ENCODE measurements around the gene AGAP2. TPM values are rescaled to one million over a fixed set of nuclear protein-coding genes. Genes with fewer than 3 reads are reported as not detected.

Gene AGAP2
- total RNA-seq, 1 donor from 2014 or later: 1.7 TPM

DNA sequence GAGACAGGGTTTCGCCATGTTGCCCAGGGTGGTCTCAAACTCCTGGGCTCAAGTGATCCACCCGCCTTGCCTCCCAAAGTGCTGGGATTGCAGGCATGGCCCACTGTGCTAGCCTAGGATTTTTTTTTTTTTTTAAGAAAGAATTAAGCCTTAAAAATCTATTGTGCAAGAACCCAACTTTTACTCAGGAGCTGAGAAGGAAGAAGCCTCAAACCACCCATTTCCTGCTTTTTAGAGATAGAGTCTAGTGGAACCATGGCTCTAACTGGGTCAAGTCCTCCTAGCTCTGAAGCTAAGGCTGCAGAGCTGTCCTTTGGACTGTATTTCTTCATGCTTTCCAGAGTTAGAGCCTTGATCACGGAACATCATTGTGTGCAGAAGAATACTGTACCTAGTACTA is 42.7 kb upstream of the AGAP2 start:
- Histone ChIP-seq H3F3A (ENCODE audit: low read depth) (peaks cover 19% of the 10 kb centered on the region), H3K4me2 (no peak overlapping the region), H3K79me2 (ENCODE audit: low read depth) (peaks cover 20% of the 10 kb centered on the region), H3K27ac (no peak overlapping the region), H3K9me3 (ENCODE audit: low read depth) (no peaks in the 10 kb centered on the region), H3K9ac (no peak overlapping the region), H3K36me3 (no peaks in the 10 kb centered on the region), H3K4me3 (no peak overlapping the region), H2AFZ (replicated peaks) (no peak overlapping the region), H3K27me3 (no peaks in the 10 kb centered on the region), H3K4me1 (no peaks in the 10 kb centered on the region), H4K20me1 (ENCODE audit: low read depth) (no peaks in the 10 kb centered on the region)
- Mint-ChIP-seq H3K9me3 (no peaks in the 10 kb centered on the region), H3K4me3 (no peak overlapping the region), H3K27me3 (ENCODE audit: insufficient read depth, low read depth) (peaks cover 5% of the 10 kb centered on the region), H3K36me3 (peaks cover 5% of the 10 kb centered on the region), H3K4me1 (peaks cover 11% of the 10 kb centered on the region), H3K27ac (no peak overlapping the region)
- DNase-seq (ENCODE audit: low spot score): no peak
- TF ChIP-seq EZH2phosphoT487 (IDR thresholded peaks at IDR 0.05): no peak
- TF ChIP-seq, protein P1, sequence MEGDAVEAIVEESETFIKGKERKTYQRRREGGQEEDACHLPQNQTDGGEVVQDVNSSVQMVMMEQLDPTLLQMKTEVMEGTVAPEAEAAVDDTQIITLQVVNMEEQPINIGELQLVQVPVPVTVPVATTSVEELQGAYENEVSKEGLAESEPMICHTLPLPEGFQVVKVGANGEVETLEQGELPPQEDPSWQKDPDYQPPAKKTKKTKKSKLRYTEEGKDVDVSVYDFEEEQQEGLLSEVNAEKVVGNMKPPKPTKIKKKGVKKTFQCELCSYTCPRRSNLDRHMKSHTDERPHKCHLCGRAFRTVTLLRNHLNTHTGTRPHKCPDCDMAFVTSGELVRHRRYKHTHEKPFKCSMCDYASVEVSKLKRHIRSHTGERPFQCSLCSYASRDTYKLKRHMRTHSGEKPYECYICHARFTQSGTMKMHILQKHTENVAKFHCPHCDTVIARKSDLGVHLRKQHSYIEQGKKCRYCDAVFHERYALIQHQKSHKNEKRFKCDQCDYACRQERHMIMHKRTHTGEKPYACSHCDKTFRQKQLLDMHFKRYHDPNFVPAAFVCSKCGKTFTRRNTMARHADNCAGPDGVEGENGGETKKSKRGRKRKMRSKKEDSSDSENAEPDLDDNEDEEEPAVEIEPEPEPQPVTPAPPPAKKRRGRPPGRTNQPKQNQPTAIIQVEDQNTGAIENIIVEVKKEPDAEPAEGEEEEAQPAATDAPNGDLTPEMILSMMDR (IDR thresholded peaks at IDR 0.05): no peak
- no peak for TF ChIP-seq EZH2 (IDR thresholded peaks at IDR 0.05)

DNA sequence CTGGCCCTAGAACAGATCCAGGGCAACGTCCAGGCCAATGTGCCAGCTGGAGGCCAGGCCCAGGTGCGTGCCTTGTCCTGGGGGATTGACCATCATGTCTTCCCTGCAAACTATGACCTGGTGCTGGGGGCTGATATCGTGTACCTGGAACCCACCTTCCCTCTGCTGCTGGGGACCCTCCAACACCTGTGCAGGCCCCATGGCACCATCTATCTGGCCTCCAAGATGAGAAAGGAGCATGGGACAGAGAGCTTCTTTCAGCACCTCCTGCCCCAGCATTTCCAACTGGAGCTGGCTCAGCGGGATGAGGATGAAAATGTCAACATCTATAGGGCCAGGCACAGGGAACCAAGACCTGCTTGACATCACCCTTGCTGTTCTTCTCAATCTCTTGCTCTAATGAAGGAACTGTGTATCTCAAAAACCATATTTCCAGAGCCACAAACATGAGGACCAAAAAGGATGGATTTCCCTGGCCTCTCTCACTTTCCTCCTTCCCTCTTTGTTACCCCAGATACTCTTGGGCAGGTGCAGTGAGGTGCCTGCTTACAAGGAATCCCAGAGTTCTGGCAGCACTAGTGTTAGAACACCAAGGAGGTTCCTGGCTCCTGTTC is 41.8 kb upstream of the AGAP2 start:
- peaks cover 20% of the 10 kb centered on the region for H3K79me2 ChIP-seq (ENCODE audit: low read depth)
- no peaks in the 10 kb centered on the region for H3K4me1 ChIP-seq
- no peak overlapping the region for H3K4me3 Mint-ChIP-seq
- no peak overlapping the region for H3K4me2 ChIP-seq
- H3K9me3 ChIP-seq (ENCODE audit: low read depth): no peaks in the 10 kb centered on the region
- H3K36me3 Mint-ChIP-seq: peaks cover 4% of the 10 kb centered on the region
- DNase-seq (ENCODE audit: low spot score): no peak
- no peaks in the 10 kb centered on the region for H3K36me3 ChIP-seq
- H3K4me3 ChIP-seq: no peak overlapping the region
- peaks cover 19% of the 10 kb centered on the region for H3F3A ChIP-seq (ENCODE audit: low read depth)
- H3K27ac ChIP-seq: no peak overlapping the region
- H3K4me1 Mint-ChIP-seq: peaks cover 11% of the 10 kb centered on the region
- no peaks in the 10 kb centered on the region for H3K27me3 ChIP-seq
- H4K20me1 ChIP-seq (ENCODE audit: low read depth): no peaks in the 10 kb centered on the region
- no peak overlapping the region for H2AFZ ChIP-seq (replicated peaks)
- no peak overlapping the region for H3K27ac Mint-ChIP-seq
- H3K9ac ChIP-seq: no peak overlapping the region
- H3K27me3 Mint-ChIP-seq (ENCODE audit: insufficient read depth, low read depth): peaks cover 5% of the 10 kb centered on the region
- H3K9me3 Mint-ChIP-seq: no peaks in the 10 kb centered on the region
- TF ChIP-seq EZH2phosphoT487 (IDR thresholded peaks at IDR 0.05): no peak
- TF ChIP-seq, protein P1 (IDR thresholded peaks at IDR 0.05): no peak
- no peak for TF ChIP-seq EZH2 (IDR thresholded peaks at IDR 0.05)

DNA sequence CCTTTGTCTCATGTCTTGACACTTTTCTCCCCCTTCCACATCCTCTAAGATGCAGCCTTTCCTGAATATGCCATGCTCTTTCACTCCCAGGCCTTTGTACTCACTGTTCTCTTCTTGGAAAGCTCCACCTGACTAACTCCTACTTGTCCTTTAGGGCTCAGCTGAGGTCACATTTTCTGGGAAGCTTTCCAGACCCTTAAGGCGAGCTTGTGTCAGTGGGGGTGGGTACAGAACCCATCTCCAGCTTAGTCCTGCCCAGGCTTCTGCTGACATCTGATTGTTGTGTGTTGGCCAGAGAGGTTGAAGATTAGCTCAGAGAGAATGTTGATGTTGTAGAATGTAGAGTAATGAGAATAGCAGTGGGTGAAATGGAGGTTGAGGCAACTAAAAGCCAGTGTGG is 41.2 kb upstream of the AGAP2 start:
- no peak for DNase-seq (ENCODE audit: low spot score)
- Histone ChIP-seq H3F3A (ENCODE audit: low read depth) (peaks cover 19% of the 10 kb centered on the region), H2AFZ (replicated peaks) (no peak overlapping the region), H3K4me1 (no peaks in the 10 kb centered on the region), H4K20me1 (ENCODE audit: low read depth) (no peaks in the 10 kb centered on the region), H3K4me3 (no peak overlapping the region), H3K79me2 (ENCODE audit: low read depth) (peaks cover 20% of the 10 kb centered on the region), H3K9me3 (ENCODE audit: low read depth) (no peaks in the 10 kb centered on the region), H3K36me3 (no peaks in the 10 kb centered on the region), H3K9ac (no peak overlapping the region), H3K27ac (no peak overlapping the region), H3K27me3 (no peaks in the 10 kb centered on the region), H3K4me2 (no peak overlapping the region)
- peaks cover 11% of the 10 kb centered on the region for H3K4me1 Mint-ChIP-seq
- no peak overlapping the region for H3K4me3 Mint-ChIP-seq
- H3K27ac Mint-ChIP-seq: no peak overlapping the region
- H3K27me3 Mint-ChIP-seq (ENCODE audit: insufficient read depth, low read depth): peaks cover 5% of the 10 kb centered on the region
- H3K9me3 Mint-ChIP-seq: no peaks in the 10 kb centered on the region
- peaks cover 4% of the 10 kb centered on the region for H3K36me3 Mint-ChIP-seq
- TF ChIP-seq EZH2phosphoT487 (IDR thresholded peaks at IDR 0.05) (no peak), EZH2 (IDR thresholded peaks at IDR 0.05) (no peak)
- TF ChIP-seq, protein P1 (IDR thresholded peaks at IDR 0.05): no peak

Measured in neural progenitor cell (in vitro differentiated cells).